Measurements from ENCODE around the gene TUFT1. TPM values are rescaled to one million over a fixed set of nuclear protein-coding genes. Genes with fewer than 3 reads are reported as not detected.

TUFT1 gene, protein sequence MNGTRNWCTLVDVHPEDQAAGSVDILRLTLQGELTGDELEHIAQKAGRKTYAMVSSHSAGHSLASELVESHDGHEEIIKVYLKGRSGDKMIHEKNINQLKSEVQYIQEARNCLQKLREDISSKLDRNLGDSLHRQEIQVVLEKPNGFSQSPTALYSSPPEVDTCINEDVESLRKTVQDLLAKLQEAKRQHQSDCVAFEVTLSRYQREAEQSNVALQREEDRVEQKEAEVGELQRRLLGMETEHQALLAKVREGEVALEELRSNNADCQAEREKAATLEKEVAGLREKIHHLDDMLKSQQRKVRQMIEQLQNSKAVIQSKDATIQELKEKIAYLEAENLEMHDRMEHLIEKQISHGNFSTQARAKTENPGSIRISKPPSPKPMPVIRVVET
- total RNA-seq (2014; rRNA removed; shearing (Covaris generic)): 17.1 and 17.2 TPM in 2 replicates
- 19.6 and 25.9 TPM in 2 replicates for polyA plus RNA-seq (2014; cell fraction: nucleus; rRNA removed)

DNA sequence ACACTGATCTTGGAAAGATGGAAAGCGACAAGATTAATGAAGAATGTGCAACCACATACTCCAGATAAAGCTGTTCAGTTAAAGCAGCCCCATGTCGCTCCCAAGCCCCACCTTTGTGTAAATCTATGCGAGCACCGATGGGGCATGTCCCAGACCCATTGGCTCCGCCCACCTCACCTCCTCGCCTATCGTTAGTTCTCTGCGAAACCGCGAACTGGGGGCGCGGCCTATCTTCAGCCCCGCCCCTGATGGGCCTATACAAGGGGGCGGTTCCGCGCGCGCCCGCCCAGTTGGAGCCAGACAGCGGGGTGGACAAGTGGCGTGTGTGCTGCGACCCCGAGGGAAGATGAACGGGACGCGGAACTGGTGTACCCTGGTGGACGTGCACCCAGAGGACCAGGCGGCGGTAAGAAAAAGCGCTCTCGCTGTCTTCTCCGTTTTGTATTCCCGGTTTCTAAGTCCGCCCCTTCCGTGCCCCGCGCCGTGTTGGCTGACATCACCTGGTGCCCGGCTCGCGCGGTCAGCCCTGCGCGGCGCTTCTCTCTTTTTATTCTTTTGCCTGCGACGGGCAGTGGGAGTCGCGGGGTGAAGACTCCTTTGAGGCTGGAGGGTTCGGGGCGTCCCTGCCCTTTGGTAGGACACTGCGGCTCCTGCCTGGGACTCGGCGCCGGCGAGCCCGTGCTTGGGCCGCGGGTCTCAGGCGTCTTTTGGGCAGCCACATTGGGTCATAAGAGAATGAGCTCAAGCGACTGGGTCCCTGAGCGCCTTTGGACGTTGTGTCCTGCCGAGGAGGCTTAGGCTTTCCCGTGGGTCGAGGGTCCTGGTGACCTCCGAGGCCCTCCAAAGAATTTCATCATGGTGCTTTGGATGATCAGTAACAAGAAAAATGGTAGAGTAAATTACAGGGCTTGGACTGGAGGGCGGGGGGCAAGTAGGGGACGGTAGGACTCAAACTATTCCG, at the start of gene TUFT1:
Gene TUFT1 (plus strand): TSS at position 289 of the 961 bp plus-strand sequence. CDS start 58 bp downstream, at position 347.
- peak; percentile 94 for DNase-seq (ENCODE audit: extremely low read depth, low read depth)

DNA sequence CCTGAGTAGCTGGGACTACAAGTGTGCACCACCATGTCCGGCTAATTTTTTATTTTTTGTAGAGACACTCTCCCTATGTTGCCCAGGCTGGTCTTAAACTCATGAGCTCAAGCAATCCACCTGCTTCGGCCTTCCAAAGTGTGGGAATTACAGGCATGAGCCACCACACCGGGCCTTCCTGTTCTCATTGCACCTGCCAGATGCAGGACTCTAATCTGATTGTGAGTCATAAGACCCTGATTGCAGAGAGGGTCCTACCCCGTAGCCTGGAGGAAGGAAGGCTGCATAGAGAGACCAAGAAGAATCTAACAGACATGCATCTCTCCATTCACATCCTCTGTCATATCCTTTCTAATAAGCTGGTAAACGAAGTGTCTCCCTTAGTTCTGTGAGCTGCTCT, 48.5 kb upstream of the TUFT1 start:
- DNase-seq (ENCODE audit: extremely low read depth, low read depth): no peak

DNA sequence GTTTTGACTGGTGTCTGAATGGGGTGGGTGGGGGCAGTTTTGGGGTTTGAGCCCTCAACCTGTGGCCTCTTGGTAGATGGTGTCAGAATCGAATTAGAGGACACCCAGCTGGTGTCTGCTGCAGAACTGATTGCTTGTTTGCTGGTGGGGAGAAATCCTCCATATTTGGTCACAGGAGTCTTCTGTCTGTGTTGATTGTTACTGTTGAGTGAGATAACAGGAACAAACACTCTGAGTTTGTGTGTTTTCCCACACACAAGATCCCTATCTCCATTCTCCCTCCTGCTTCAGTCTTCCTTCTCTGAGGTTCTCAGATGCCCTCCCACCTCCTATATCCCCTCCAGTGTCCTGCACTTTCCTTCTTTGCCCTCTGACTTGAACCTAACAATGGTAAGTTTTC, 48.0 kb upstream of the TUFT1 start:
- DNase-seq (ENCODE audit: extremely low read depth, low read depth): no peak

DNA sequence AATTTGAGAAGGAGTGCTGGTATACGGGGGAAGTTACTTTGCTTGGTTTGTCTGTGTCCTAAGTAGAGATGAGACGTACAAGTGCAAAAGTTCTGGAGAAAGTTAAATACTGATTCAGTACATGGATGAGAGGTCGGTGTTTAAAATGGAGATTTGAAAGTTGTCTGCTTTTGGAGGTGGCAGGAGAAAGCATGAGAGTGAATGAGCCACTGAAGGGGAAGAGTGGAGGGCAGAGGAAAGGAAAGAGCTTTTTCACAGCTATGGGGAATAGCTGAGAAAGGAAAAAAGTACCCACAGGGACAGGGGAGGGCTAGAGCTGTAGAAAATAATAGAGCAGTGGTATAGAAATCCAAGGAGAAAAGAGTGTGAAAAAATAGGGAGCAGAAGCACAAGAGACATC, 47.1 kb upstream of the TUFT1 start:
- DNase-seq (ENCODE audit: extremely low read depth, low read depth): no peak

DNA sequence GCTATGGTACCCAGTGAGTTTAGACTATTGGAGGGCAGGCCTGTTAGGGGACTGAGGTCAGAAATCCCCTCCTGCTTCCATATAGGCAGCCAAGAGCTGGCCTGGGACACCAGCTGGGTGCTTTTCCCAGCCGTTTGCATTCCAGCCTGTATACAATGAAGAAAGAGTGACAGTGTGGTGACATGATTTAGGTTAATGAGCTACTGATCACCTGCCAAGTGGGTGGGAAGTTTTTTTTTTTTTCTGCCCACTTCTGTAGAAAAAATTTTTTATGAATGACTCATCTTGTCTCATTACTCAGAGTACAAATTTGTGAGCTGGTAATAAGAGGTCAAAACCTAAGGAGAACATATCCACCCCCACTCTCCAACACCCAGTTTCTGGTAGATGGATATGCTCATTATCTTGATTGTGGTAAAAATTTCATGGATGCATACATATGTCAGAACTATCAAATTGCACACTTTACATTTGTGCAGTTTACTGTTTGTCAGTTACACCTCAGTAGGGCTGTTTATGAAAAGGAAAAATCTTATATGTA, 45.3 kb upstream of the TUFT1 start:
- peak; percentile 23 for DNase-seq (ENCODE audit: extremely low read depth, low read depth)

DNA sequence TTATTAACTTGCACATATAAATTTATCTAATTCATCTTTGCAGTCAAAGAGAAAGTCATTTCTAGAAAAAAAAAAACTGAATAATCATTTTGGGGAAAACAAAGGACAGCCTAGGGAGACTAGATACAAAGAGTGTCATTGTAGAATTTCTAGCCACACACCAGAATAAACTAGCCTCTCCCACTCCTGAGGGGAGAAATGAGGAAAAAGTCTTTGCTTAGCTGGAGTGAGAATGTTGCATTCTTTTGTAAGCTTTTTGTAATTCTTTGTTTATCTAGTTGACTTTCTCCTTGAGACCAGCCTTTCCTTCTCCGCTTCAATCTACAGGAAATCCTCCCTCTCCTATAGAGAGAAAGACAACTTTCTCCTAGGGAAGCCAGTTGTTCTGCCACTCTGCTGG, 44.8 kb upstream of the TUFT1 start:
- DNase-seq (ENCODE audit: extremely low read depth, low read depth): no peak

DNA sequence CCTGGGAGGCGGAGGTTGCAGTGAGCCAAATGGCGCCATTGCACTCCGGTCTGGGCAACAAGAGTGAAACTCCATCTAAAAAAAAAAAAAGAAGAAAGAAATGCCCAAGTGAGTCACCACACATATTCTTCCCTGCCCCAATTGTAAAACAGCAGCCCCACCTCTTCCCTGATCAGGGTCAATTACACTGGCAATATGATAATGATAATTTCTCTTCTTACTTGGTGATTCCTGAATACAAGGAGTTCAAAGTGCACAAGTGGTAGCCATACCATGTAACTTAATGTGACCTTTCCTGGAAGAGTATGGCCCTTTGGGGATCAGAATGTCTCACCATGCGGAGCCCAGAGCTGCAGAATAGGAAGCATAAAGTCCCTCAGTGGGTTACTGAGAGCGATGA, 40.7 kb upstream of the TUFT1 start:
- no peak for DNase-seq (ENCODE audit: extremely low read depth, low read depth)

DNA sequence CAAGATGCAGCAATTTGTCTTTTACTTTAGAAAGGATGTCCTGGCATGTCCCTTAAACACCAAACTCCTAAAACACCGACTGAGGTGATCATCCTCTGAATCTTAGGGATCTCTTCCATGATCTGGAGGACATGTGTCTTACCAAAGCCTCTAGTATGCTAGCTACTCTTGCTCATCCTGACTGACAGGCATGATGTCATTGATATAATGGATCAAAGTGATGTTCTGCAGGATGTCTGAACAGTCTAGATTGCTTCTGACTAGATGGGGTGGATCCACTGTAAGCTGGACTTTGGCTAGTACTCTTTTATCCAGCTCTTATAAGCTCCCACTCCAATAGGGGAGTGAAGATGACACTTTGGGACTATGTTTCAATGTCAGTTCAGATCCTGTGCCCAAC, 40.2 kb upstream of the TUFT1 start:
- no peak for DNase-seq (ENCODE audit: extremely low read depth, low read depth)

DNA sequence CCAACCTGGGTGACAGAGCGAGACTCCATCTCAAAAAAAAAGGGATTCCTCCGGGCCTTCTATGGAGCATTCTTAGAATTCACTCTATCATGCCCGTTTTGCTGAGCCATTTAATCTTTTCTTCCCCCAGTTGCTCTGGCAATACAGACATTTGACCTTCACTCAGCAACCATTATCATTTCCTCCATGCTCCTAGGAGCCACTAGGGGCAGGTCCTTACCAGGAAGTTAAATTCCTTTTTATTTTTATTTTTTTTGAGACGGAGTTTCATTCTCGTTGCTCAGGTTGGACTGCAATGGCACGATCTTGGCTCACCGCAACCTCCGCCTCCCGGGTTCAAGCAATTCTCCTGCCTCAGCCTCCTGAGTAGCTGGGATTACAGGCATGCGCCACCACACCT, 38.6 kb upstream of the TUFT1 start:
- DNase-seq (ENCODE audit: extremely low read depth, low read depth): no peak

DNA sequence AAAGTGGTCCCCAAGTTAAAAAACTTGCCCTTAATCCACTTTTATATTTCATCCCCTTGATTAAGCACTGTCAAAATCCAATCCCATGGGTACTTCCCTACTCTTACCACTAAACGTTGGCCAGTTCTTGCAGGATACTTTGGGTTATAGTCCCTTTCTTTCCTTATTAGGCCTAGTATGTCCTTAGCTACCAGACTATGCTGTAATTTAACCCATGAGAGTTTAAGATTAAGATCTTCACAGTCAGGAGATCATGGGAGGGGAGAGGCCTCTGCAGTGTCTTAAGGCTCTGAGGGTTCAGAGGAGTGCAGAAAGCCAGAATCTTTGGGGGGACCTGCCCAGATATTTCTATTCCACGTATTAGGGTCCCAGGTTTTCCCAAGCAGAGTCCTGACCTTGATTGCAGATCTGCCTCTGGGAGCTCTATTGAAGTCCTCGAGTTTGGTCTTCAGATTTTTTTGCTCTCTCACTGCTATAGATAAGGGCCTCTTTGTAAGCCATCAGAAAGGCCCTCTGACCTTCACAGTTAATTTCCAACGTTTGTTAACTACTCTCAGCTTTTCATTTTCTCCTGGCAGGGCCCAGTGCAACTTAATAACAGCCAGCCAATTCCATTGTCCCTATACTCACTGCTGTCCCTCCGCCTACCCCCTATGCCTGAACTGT, 37.9 kb upstream of the TUFT1 start:
- DNase-seq (ENCODE audit: extremely low read depth, low read depth): no peak

DNA sequence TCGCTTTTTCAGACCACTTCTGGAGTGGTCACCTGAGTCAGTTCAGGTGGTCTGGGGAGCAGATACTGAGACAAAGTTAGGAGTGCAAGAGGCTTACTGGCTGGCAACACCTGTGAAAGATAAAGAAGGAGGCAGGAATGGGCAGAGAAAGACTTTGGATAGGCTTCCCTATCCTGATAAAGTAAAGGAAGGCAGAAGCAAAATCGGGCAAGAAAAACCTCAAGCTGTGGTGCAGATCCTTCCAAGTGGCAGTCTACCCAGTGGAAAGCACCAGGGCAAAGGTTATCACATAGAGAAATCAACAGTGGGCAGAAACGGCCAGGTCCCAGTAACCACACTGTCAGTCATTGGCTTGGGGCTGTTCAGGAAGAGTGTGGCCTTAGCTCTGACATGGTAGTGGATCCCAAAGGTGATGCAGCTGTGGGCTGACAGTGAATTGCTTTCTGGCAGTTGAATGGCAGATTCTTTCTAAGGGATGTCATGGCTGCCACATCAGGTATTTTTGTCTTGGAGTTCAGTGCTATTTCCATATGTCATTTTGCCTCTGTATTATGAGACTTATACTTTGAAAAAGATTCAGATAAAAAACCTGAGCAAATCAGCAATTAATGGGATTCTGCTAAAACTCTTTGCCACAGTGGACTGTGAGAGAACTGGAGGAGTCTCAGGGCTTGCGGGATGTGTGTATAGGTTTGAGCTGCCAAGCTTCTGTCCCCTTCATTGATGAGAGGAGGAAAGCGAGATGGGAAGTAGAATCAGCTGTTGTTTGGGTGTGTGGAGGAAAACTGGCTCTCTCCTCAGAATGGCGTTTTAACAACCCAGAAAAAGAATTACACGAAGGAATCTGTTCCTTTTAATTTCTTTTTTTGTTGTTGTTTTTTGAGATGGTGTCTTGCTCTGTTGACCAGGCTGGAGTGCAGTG, 37.0 kb upstream of the TUFT1 start:
- DNase-seq (ENCODE audit: extremely low read depth, low read depth): no peak

DNA sequence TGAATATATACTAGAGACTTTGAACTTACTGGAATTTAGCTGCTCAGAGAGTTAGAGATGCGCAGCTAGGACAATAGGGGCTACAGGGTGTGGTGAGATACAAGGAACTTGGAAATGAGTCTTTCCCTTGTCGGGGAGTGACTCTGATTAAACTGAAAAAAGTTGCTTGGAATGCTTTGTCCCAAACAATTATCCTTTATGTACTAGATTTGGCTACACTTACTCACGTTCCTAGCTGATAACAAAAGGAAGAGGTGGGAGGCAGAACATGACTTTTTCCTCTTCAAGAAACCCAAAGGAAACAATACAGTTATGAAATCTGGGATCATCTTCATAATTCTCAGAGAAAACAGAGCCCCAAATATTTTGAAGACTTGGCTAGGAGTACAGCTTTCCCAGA, 35.9 kb upstream of the TUFT1 start:
- no peak for DNase-seq (ENCODE audit: extremely low read depth, low read depth)

DNA sequence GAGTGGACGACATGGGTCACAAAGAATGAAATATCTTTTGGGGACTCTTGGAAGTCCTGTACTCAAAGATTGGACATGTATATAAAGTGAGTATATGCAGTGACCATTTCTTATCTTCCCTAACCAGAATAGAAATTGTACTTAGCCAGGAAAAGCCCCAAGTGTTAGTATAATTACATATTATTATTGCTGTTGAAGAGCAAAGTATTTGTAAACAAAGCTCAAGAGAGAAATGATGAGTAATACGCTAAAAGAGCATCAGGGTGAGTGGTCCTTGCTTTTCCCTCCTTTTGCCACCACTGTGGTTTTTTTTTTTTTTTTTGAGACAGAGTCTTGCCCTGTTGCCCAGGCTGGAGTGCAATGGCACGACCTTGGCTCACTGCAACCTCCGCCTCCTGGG, 35.4 kb upstream of the TUFT1 start:
- DNase-seq (ENCODE audit: extremely low read depth, low read depth): no peak

DNA sequence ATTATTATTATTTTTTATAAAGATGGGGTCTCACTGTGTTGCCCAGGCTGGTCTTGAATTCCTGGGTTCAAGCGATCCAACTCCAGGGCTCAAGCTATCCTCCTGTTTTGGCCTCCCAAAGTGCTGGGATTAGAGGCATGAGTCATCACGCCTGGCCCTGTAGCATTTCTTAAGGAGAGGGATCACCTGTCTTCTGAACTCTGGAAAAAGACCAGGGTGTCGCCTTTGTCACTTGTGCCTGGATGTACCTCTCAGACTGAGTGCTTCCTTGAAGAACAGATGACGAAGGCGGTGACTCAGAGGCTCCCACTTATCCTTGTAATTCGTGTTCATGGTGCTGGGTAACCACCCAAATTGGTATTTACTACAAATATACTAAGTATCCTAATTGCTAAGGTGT, 31.3 kb upstream of the TUFT1 start:
- no peak for DNase-seq (ENCODE audit: extremely low read depth, low read depth)

DNA sequence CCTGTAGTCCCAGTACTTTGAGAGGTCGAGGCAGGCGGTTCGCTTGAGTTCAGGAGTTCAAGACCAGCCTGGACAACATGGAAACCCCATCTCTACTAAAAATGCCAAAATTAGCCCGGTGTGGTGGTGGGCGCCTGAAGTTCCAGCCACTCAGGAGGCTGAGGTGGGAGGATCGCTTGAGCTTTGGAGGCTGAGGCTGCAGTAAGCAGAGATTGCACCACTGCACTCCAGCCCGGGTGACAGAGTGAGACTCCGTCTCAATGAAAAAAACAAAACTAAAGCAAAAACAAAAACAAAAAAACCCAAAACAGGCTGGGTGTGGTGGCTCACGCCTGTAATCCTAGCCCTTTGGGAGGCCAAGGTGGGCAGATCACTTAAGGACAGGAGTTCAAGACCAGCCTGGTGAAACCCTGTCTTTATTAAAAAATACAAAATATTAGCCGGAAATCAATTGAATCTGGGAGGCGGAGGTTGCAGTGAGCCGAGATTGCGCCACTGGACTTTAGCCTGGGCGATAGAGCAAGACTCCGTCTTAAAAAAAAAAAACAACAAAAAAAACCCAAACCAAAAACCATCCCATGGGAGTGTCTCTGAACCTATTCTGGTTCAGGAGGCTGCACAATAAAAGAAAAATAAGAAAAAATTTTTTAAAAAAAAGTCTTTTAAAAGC, 30.6 kb upstream of the TUFT1 start:
- DNase-seq (ENCODE audit: extremely low read depth, low read depth): no peak

DNA sequence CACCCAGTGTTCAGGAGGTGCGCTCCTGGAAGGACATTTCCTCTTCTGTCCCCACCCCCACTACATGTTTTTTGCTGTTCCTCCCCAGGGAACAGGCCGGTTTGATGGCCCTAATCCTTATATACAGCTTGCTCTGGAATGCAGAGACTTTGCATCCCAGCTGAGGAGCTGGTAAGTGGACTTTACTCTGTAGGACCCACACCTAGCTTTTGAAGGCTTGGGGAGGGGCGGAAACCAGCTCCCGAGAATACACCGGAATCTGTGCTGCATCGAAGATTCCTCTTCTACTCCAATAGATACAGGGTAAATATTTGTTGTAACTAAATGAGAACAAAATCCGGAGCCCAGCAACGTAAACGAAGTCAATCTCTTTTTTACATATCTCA, 30.1 kb upstream of the TUFT1 start:
- no peak for DNase-seq (ENCODE audit: extremely low read depth, low read depth)

DNA sequence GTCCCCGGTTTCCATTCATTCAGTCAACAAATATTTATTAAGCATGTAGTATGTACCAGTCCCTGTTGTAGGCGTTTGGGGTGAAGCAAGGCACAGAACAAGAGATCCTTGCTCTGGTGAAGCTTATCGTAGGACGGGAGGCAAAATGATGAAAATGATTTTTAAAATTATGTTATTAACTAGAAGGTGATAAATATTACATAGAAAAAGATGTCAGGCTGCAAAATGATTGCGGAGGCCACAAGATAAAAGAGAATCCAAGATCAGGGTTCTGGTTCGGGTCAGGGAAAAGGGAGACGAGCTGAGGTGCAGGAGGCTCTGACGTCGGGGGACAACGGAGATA, 29.5 kb upstream of the TUFT1 start:
- DNase-seq (ENCODE audit: extremely low read depth, low read depth): no peak

DNA sequence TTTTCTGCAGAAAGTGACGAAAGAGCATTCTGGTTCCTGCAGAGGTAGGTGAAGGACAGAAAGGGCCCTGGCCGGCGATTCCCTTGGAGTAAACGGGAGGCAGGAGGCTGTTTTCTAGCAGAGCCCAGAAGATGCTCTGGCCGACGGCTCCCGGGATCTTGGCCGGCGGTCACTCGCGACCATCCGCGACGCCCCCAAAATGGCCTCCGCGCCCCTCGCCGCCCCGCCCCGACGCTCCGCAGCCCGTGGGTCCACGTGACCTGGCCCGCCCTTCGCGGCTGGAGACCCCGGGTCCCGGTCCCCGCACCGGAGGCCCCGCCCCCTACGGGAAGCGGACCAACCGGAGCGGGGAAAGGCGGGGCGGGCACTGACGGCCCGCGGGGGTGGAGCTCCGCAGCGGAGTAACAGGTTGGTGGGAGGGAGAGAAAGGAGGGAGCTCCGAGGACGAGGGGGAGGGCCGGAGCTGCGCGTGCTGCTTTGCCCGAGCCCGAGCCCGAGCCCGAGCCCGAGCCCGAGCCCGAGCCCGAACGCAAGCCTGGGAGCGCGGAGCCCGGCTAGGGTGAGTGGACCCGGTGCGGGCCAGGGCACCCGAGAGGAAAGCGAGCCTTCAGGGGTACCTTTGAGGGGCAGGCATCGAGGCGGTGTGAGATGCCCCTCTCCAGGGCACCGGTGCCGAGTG, 29.0 kb upstream of the TUFT1 start, which contains the start of gene CGN:
Gene CGN (plus strand): TSS at position 431 of the 679 bp plus-strand sequence. CDS start 7,133 bp downstream, outside the sequence.
- DNase-seq (ENCODE audit: extremely low read depth, low read depth): peak; percentile 81
